Loucy (cell line): ENCODE measurements around the gene KIF2A.

Source experiments
- H2AFZ ChIP-seq: fragments of 200-600 bp; sonication (generic); 2 replicates; pipeline ENCODE4 v1.6.0; 2016; ENCODE audit warnings: antibody characterized with exemption, mild to moderate bottlenecking, low read length, moderate library complexity
- H3F3A ChIP-seq: fragments of 200-600 bp; 2 replicates; pipeline ENCODE4 v1.6.0; 2016; ENCODE audit warnings: antibody characterized with exemption, low read depth, mild to moderate bottlenecking
- H3K27me3 ChIP-seq: fragments of 200-600 bp; sonication (generic); 2 replicates; pipeline ENCODE4 v1.6.1; 2014; ENCODE audit warnings: low read length, mild to moderate bottlenecking; ENCODE audit not compliant: insufficient read depth, poor library complexity, severe bottlenecking
- H3K36me3 ChIP-seq: fragments of 200-600 bp; sonication (generic); 2 replicates; pipeline ENCODE4 v1.6.1; 2016; ENCODE audit warnings: low read length; ENCODE audit not compliant: insufficient read depth
- H3K4me1 ChIP-seq: fragments of 200-600 bp; sonication (generic); 2 replicates; pipeline ENCODE4 v1.5.1; 2014; ENCODE audit warnings: low read length, mild to moderate bottlenecking; ENCODE audit not compliant: insufficient read depth, poor library complexity, severe bottlenecking
- H3K4me2 ChIP-seq: fragments of 200-600 bp; sonication (generic); 2 replicates; pipeline ENCODE4 v1.6.0; 2014; ENCODE audit warnings: antibody characterized with exemption, low read length, low read depth, mild to moderate bottlenecking; ENCODE audit not compliant: poor library complexity, severe bottlenecking
- H3K4me3 ChIP-seq: fragments of 200-600 bp; sonication (generic); 2 replicates; pipeline ENCODE4 v1.5.1; 2014; ENCODE audit warnings: low read length, mild to moderate bottlenecking, mixed read lengths; ENCODE audit not compliant: poor library complexity, severe bottlenecking
- H3K79me2 ChIP-seq: fragments of 200-600 bp; sonication (generic); 2 replicates; pipeline ENCODE4 v1.6.1; 2014; ENCODE audit warnings: low read length; ENCODE audit not compliant: insufficient read depth
- H3K9ac ChIP-seq: fragments of 200-600 bp; sonication (generic); 2 replicates; pipeline ENCODE4 v1.6.0; 2014; ENCODE audit warnings: mild to moderate bottlenecking, low read depth, low read length, moderate library complexity; ENCODE audit not compliant: poor library complexity, severe bottlenecking
- H3K9me2 ChIP-seq: fragments of 200-600 bp; sonication (generic); replicated peaks from 2 replicates; pipeline ENCODE4 v1.6.1; 2016; ENCODE audit warnings: low read depth, low read length, mixed read lengths
- H3K9me3 ChIP-seq: fragments of 200-600 bp; sonication (generic); 2 replicates; pipeline ENCODE4 v1.6.1; 2014; ENCODE audit warnings: mild to moderate bottlenecking, antibody characterized with exemption, low read length, low read depth; ENCODE audit not compliant: insufficient read depth
- H4K20me1 ChIP-seq: fragments of 200-600 bp; sonication (generic); 2 replicates; pipeline ENCODE4 v1.6.0; 2014; ENCODE audit warnings: antibody characterized with exemption, low read length, mild to moderate bottlenecking; ENCODE audit not compliant: insufficient read depth, poor library complexity, severe bottlenecking
- CTCF ChIP-seq: fragments of 200-600 bp; sonication (generic); conservative IDR thresholded peaks from 2 replicates; pipeline ENCODE4 v1.5.1; 2014; ENCODE audit warnings: mild to moderate bottlenecking, antibody characterized with exemption, low read length
- EZH2phosphoT487 ChIP-seq: fragments of 200-600 bp; IDR thresholded peaks from 2 replicates; pipeline ENCODE4 v1.6.1; 2018; ENCODE audit warnings: antibody characterized with exemption, mild to moderate bottlenecking, moderate library complexity, borderline replicate concordance

Gene KIF2A

GRCh38 chr5:62385131-62385530 lies 79.1 kb downstream of the KIF2A start:
- no peaks in the 10 kb centered on the region for H4K20me1 ChIP-seq
- H3K9me2 ChIP-seq, result no peaks in the 10 kb centered on the region
- no peaks in the 10 kb centered on the region for H3K27me3 ChIP-seq
- H3K4me1 ChIP-seq, result no peaks in the 10 kb centered on the region
- no peak overlapping the region for H3K4me3 ChIP-seq
- H3K4me2 ChIP-seq, result no peak overlapping the region
- no peak overlapping the region for H3K9ac ChIP-seq
- no peak overlapping the region for H2AFZ ChIP-seq
- no peaks in the 10 kb centered on the region for H3K79me2 ChIP-seq
- peaks cover 84% of the 10 kb centered on the region for H3K36me3 ChIP-seq
- no peak for TF ChIP-seq CTCF
- TF ChIP-seq EZH2phosphoT487, result no peak
- H3K9me3 ChIP-seq, result no peaks in the 10 kb centered on the region
- no peaks in the 10 kb centered on the region for H3F3A ChIP-seq

GRCh38 chr5:62385816-62386400 lies 79.9 kb downstream of the KIF2A start:
- H3K79me2 ChIP-seq, result no peaks in the 10 kb centered on the region
- H4K20me1 ChIP-seq, result no peaks in the 10 kb centered on the region
- H3K9me3 ChIP-seq, result no peaks in the 10 kb centered on the region
- no peak overlapping the region for H3K9ac ChIP-seq
- H3K9me2 ChIP-seq, result no peaks in the 10 kb centered on the region
- peaks cover 84% of the 10 kb centered on the region for H3K36me3 ChIP-seq
- H3K4me2 ChIP-seq, result no peak overlapping the region
- no peak overlapping the region for H2AFZ ChIP-seq
- no peaks in the 10 kb centered on the region for H3K27me3 ChIP-seq
- no peaks in the 10 kb centered on the region for H3F3A ChIP-seq
- no peaks in the 10 kb centered on the region for H3K4me1 ChIP-seq
- H3K4me3 ChIP-seq, result no peak overlapping the region
- TF ChIP-seq CTCF (no peak), EZH2phosphoT487 (no peak)

- H3K79me2 ChIP-seq, result no peaks in the 10 kb centered on the region
- H2AFZ ChIP-seq, result no peak overlapping the region
- H3K27me3 ChIP-seq, result no peaks in the 10 kb centered on the region
- no peaks in the 10 kb centered on the region for H4K20me1 ChIP-seq
- no peaks in the 10 kb centered on the region for H3K9me2 ChIP-seq
- no peaks in the 10 kb centered on the region for H3F3A ChIP-seq
- no peak overlapping the region for H3K4me3 ChIP-seq
- no peak overlapping the region for H3K9ac ChIP-seq
- no peaks in the 10 kb centered on the region for H3K9me3 ChIP-seq
- H3K36me3 ChIP-seq, result peaks cover 84% of the 10 kb centered on the region
- no peak for TF ChIP-seq EZH2phosphoT487
- TF ChIP-seq CTCF, result no peak
- H3K4me2 ChIP-seq, result no peak overlapping the region
- H3K4me1 ChIP-seq, result no peaks in the 10 kb centered on the region
These were observed 80.8 kb downstream of the KIF2A start for GRCh38 chr5:62386824-62387223.
